Muscle of back (tissue), 11 donors: Measurements from ENCODE around the gene EDARADD. TPM values are rescaled to one million over a fixed set of nuclear protein-coding genes. Genes with fewer than 3 reads are reported as not detected.

Experiments used
- DNase-seq, 3 donors: peaks; one replicate each; pipeline versions ENCODE4 v3.0.0 to v3.0.0-alpha.2; 2013
- polyA plus RNA-seq, 10 donors: library from polyadenylated mRNA; unstranded; fragments of 120-200 nt; gene quantifications; one replicate each; pipeline ENCODE4 v1.2.1, GENCODE V29; 2013; ENCODE audit not compliant: insufficient read length in 10 of 10

EDARADD gene
- polyA plus RNA-seq, 10 donors, result 0.20 to 4.9 (median 0.59) TPM

GRCh38 chr1:236392182-236392581 is 1.9 kb upstream of the EDARADD start:
- DNase-seq, result no peak

- DNase-seq, result no peak
These were observed 768 bp downstream of the EDARADD start for GRCh38 chr1:236394879-236395229.

GRCh38 chr1:236395230-236395946 is 1.3 kb downstream of the EDARADD start:
- peak in 2 of 3 donors; percentile 11 to 63 for DNase-seq

GRCh38 chr1:236395947-236396664 is 2.0 kb downstream of the EDARADD start:
- DNase-seq, result no peak

GRCh38 chr1:236396665-236397043 is 2.6 kb downstream of the EDARADD start:
- DNase-seq, result no peak

GRCh38 chr1:236397173-236397759 is 3.2 kb downstream of the EDARADD start:
- DNase-seq, result no peak

GRCh38 chr1:236398538-236398937 is 4.5 kb downstream of the EDARADD start:
- DNase-seq, result no peak

- no peak for DNase-seq
These were observed 6.0 kb downstream of the EDARADD start for GRCh38 chr1:236400061-236400603.

GRCh38 chr1:236401698-236402097 is 7.6 kb downstream of the EDARADD start:
- DNase-seq, result no peak

- no peak for DNase-seq
These were observed 10.0 kb downstream of the EDARADD start for GRCh38 chr1:236403905-236404696.

- DNase-seq, result no peak
These were observed 13.0 kb downstream of the EDARADD start for GRCh38 chr1:236407059-236407458.

GRCh38 chr1:236413688-236414087 is 19.6 kb downstream of the EDARADD start:
- DNase-seq, result no peak

- no peak for DNase-seq
These were observed 22.1 kb downstream of the EDARADD start for GRCh38 chr1:236416165-236416564.

- DNase-seq, result no peak
These were observed 23.2 kb downstream of the EDARADD start for GRCh38 chr1:236417336-236417735.

GRCh38 chr1:236419502-236419901 is 25.4 kb downstream of the EDARADD start:
- DNase-seq, result no peak

- no peak for DNase-seq
These were observed 26.9 kb downstream of the EDARADD start for GRCh38 chr1:236421022-236421421.

- DNase-seq, result no peak
These were observed 27.9 kb downstream of the EDARADD start for GRCh38 chr1:236421850-236422516.

- DNase-seq, result no peak
These were observed 28.4 kb downstream of the EDARADD start for GRCh38 chr1:236422517-236422876.

GRCh38 chr1:236425031-236425663 is 31.1 kb downstream of the EDARADD start:
- no peak for DNase-seq

- DNase-seq, result no peak
These were observed 32.1 kb downstream of the EDARADD start for GRCh38 chr1:236426215-236426614.

GRCh38 chr1:236429715-236430274 is 35.7 kb downstream of the EDARADD start:
- DNase-seq, result no peak
